Uterus (tissue), 4 donors: Measurements from ENCODE around the gene PTPN14. TPM values are rescaled to one million over a fixed set of nuclear protein-coding genes. Genes with fewer than 3 reads are reported as not detected.

Experiments
- DNase-seq, 2 donors: peaks; one replicate each; pipeline ENCODE4 v3.0.0-alpha.2; 2019 to 2020
- H3K27ac ChIP-seq, 2 donors: fragments of 200-600 bp; sonication (generic); 1 replicate in 1 of 2; 2 replicates in 1 of 2; pipeline ENCODE4 v1.5.1; 2016 to 2018
- H3K27me3 ChIP-seq, 2 donors: fragments of 200-600 bp; sonication (generic); one replicate each; pipeline ENCODE4 v1.5.1; 2018 to 2019; ENCODE audit warnings: control low read depth in 1 of 2
- H3K36me3 ChIP-seq, 2 donors: fragments of 200-600 bp; sonication (generic); one replicate each; pipeline ENCODE4 v1.5.1; 2019; ENCODE audit warnings: control low read depth in 1 of 2
- H3K4me1 ChIP-seq, 2 donors: fragments of 200-600 bp; sonication (generic); one replicate each; pipeline ENCODE4 v1.5.1; 2018 to 2019; ENCODE audit warnings: control low read depth in 1 of 2
- H3K4me3 ChIP-seq, 2 donors: fragments of 200-600 bp; sonication (generic); 1 replicate in 1 of 2; 2 replicates in 1 of 2; pipeline ENCODE4 v1.5.1; 2018 to 2019; ENCODE audit warnings: mild to moderate bottlenecking in 1 of 2
- H3K9me3 ChIP-seq, 2 donors: fragments of 200-600 bp; sonication (generic); one replicate each; pipeline ENCODE4 v1.5.1; 2019; ENCODE audit warnings: control low read depth in 1 of 2
- POLR2A ChIP-seq, 2 donors: fragments of 450-650 bp; IDR thresholded peaks; one replicate each; pipeline ENCODE4 v1.6.1; 2016; ENCODE audit warnings: antibody characterized with exemption in 2 of 2, mild to moderate bottlenecking in 1 of 2, moderate library complexity in 1 of 2
- intact Hi-C: fragments of 100-400 bp; cut with DNase I; formaldehyde crosslinking; loops from one replicate; pipeline ENCODE4 v1.15.1; 2023; ENCODE audit warnings: low total_unique reads
- total RNA-seq, 4 donors: library from RNA; depleted of rRNA in 3 of 4; stranded (reverse); fragments of >200 nt in 3 of 4; gene quantifications; one replicate each; pipeline versions ENCODE4 v1.1.0 to v1.2.4, GENCODE V29; 2014 to 2023
- TF ChIP-seq, protein P1 (sequence below), 4 experiments: fragments of 200-600 bp in 2 of 4; fragments of 450-650 bp in 2 of 4; sonication (generic) in 2 of 4; IDR thresholded peaks; one replicate each; pipeline ENCODE4 v1.5.1; 2016 to 2019; ENCODE audit warnings: antibody characterized with exemption in 4 of 4, mild to moderate bottlenecking in 2 of 4, moderate library complexity in 1 of 4
- donor health status: DM: yes; HTN: yes; CAD: no.

The PTPN14 gene
- total RNA-seq, 4 donors from 2014 or later = 13.2 to 78.0 (median 30.9) TPM

DNA sequence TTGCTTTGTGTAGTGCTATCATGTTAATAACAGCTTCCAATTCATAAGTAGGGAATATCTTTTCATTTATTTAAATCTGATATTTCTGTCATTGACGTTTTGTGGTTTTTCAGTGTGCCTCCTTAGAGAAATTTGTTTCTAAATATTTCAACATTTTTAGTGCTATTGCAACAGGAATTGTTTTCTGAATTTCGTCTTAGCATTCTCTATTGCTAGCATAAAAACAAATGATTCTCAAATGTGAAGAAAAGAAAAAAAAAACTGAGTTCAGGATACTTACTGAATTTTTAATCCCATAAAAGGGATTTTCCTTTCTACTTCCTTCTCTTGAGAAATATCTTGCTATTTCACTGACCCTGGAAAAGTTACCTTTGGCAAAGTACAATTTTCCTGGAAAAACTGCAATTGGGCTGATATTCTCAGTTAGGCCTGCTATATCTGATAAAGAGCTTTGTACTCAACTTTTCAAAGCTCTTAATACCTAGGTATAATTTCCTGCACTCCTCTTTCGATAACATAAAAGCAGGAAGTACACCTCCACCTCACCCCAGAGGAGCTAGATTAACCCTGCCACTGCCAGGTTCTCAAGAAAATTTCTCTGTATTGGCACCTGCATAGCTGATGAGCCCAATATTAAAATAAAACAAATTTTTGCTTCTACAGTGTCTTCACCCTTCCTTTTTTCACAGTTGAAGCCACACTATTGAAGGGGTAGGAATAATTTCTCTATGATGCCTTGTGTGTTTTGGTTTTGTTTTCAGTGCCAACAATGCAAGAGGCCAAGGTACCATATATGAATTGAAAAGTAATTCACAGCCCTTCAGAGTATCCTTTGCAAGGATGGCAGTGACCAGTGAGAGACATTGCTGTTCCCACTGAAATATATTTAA is 35.6 kb downstream of the PTPN14 start:
- TF ChIP-seq POLR2A (IDR thresholded peaks at IDR 0.05) = no peak
- TF ChIP-seq, protein P1, sequence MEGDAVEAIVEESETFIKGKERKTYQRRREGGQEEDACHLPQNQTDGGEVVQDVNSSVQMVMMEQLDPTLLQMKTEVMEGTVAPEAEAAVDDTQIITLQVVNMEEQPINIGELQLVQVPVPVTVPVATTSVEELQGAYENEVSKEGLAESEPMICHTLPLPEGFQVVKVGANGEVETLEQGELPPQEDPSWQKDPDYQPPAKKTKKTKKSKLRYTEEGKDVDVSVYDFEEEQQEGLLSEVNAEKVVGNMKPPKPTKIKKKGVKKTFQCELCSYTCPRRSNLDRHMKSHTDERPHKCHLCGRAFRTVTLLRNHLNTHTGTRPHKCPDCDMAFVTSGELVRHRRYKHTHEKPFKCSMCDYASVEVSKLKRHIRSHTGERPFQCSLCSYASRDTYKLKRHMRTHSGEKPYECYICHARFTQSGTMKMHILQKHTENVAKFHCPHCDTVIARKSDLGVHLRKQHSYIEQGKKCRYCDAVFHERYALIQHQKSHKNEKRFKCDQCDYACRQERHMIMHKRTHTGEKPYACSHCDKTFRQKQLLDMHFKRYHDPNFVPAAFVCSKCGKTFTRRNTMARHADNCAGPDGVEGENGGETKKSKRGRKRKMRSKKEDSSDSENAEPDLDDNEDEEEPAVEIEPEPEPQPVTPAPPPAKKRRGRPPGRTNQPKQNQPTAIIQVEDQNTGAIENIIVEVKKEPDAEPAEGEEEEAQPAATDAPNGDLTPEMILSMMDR (IDR thresholded peaks at IDR 0.05) = no peak
- no peak for DNase-seq
- H3K9me3 ChIP-seq = no peaks in the 10 kb centered on the region
- H3K36me3 ChIP-seq = no peaks in the 10 kb centered on the region
- no peak overlapping the region for H3K27ac ChIP-seq
- H3K4me3 ChIP-seq = no peak overlapping the region
- no peaks in the 10 kb centered on the region for H3K4me1 ChIP-seq
- intact Hi-C loops = no loop called here
- H3K27me3 ChIP-seq = no peaks in the 10 kb centered on the region

DNA sequence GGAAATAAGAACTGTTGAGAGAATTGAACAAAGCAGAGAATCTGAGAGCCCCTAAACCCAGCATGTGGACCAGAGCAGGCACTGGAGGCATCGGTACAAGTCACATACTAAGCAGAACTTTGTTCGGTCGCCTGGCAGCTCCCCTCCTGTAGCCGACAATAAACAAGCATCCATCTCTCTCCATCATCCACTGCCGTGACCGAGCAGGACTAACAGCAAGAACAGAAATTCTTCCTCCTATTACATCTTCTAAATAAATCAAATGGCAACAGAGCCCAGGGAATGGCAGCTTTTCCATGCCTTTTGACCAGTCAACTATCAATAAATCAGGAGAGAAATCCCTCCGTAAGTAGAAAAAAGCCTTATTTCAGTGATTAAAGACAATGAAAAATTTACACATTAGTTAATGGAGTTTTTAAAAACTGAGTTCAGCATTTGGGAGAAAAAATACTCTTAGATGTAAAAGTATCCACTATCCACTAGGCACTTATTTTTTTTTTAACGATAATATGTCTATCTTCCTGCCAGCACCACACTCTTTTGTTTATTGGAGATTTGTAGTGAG is 36.5 kb downstream of the PTPN14 start:
- Histone ChIP-seq H3K27me3 (no peaks in the 10 kb centered on the region), H3K4me1 (no peaks in the 10 kb centered on the region), H3K9me3 (no peaks in the 10 kb centered on the region), H3K27ac (no peak overlapping the region), H3K36me3 (no peaks in the 10 kb centered on the region), H3K4me3 (no peak overlapping the region)
- intact Hi-C loops = no loop called here
- no peak for DNase-seq
- TF ChIP-seq, protein P1 (IDR thresholded peaks at IDR 0.05) = no peak
- TF ChIP-seq POLR2A (IDR thresholded peaks at IDR 0.05) = no peak

DNA sequence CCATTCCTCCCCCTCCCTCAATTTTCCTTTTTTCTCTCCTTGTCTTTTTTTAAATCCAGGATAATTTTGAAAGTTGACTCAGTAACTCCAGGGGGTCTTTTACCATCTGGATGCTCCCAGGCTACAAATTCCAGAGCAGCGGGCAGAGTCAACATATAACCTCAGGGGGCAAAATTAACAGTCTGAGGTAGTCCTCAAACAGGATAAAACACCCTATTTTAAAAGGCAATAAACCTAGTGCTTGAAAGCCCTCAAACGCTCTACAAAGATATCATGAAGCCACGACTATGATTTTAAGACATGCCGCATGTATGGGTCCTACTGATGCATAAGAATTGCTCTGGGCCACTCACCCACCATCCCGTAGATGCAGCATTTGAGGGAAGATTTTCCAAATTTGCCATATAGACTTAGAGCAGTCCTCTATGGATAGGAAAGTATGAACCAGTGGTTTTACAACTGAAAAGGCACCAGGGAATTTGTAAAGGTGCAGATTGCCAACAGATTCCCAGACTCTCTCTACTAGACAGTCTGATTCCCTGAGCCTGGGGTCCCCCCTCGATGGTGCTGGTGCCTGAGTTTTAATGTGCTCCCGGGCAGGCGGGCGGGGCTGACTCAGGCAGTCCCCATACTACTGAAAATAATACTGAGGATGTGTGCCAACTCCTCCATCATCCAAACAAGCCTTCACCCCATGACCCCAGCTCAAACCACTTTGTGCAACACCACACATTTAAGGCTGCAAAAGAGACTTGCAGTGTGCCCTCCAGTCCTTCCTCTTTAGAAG is 37.2 kb downstream of the PTPN14 start:
- Histone ChIP-seq H3K36me3 (no peaks in the 10 kb centered on the region), H3K4me3 (no peak overlapping the region), H3K9me3 (no peaks in the 10 kb centered on the region), H3K4me1 (no peaks in the 10 kb centered on the region), H3K27ac (no peak overlapping the region), H3K27me3 (no peaks in the 10 kb centered on the region)
- intact Hi-C loops = no loop called here
- no peak for TF ChIP-seq POLR2A (IDR thresholded peaks at IDR 0.05)
- TF ChIP-seq, protein P1 (IDR thresholded peaks at IDR 0.05) = no peak
- no peak for DNase-seq

DNA sequence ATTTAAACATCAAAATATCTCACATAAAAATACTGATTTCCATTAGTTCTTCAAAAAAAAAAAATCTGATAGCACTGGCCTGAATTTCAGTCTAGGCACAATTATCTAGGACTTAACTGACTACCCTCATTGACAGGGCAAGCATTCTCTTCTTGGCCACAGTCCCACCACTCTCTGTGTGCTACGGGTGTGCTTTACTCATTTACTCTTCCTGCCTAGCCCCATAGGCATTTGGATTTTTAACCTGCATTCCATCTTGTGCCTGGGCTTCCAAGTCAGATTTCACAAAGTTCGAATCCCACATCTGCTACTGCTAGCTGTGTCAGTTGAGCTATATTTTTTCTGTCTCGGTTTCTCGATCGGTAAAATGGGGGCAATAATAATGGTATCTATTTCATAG is 38.0 kb downstream of the PTPN14 start:
- no peaks in the 10 kb centered on the region for H3K4me1 ChIP-seq
- intact Hi-C loops = no loop called here
- no peak overlapping the region for H3K27ac ChIP-seq
- no peak for DNase-seq
- H3K27me3 ChIP-seq = no peaks in the 10 kb centered on the region
- no peak overlapping the region for H3K4me3 ChIP-seq
- no peaks in the 10 kb centered on the region for H3K9me3 ChIP-seq
- H3K36me3 ChIP-seq = no peaks in the 10 kb centered on the region
- TF ChIP-seq POLR2A (IDR thresholded peaks at IDR 0.05) = no peak
- TF ChIP-seq, protein P1 (IDR thresholded peaks at IDR 0.05) = no peak

DNA sequence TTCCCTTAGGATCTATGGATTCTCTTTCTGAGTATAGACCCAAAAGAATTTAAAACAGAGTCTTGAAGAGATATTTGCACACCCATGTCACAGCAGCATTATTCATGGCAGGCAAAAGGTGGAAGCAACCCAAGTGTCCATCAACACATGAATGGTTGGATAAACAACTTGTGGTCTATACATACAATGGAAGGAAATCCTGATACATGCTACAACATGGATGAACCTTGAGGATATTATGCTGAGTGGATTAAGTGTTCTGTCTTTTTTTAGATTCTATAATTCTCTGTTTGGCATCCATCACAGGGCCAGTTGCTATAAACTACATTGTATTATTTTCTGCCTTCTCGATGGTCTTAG is 39.8 kb downstream of the PTPN14 start:
- Histone ChIP-seq H3K27me3 (no peaks in the 10 kb centered on the region), H3K9me3 (no peaks in the 10 kb centered on the region), H3K4me1 (no peaks in the 10 kb centered on the region), H3K36me3 (no peaks in the 10 kb centered on the region), H3K27ac (no peak overlapping the region), H3K4me3 (no peak overlapping the region)
- no peak for TF ChIP-seq POLR2A (IDR thresholded peaks at IDR 0.05)
- TF ChIP-seq, protein P1 (IDR thresholded peaks at IDR 0.05) = no peak
- no peak for DNase-seq
- intact Hi-C loops = no loop called here
